ENCODE data around the gene CTCF. TPM values are rescaled to one million over a fixed set of nuclear protein-coding genes. Genes with fewer than 3 reads are reported as not detected.
"Not testable (repeated sequence)": the region's sequence is repeated elsewhere in the genome, so short reads cannot be mapped to it uniquely, and the experiment has no call there.

The CTCF gene
- total and polyA plus RNA-seq, 2 experiments from 2014 or later: 35.5 to 46.0 TPM

- no peaks in the 10 kb centered on the region for H3K9me3 ChIP-seq (ENCODE audit: low read depth)
- 81% methylated on average over 9 of the region's 9 CpGs for WGBS (ENCODE audit: low lambda C conversion rate, missing lambda C conversion rate)
- no peaks in the 10 kb centered on the region for H3K36me3 ChIP-seq (replicated peaks; ENCODE audit: insufficient read depth, low read depth)
- H3K4me1 ChIP-seq (ENCODE audit: insufficient read depth): peaks cover 19% of the 10 kb centered on the region
- no peak overlapping the region for H3K4me3 ChIP-seq
- H4K20me1 ChIP-seq (ENCODE audit: insufficient read depth, poor library complexity, severe bottlenecking): peaks cover 30% of the 10 kb centered on the region
- no peaks in the 10 kb centered on the region for H3K9me2 ChIP-seq (replicated peaks; ENCODE audit: insufficient read depth)
- TF ChIP-seq CTCF (IDR thresholded peaks at IDR 0.05; ENCODE audit: poor library complexity) (no peak), EZH2phosphoT487 (IDR thresholded peaks at IDR 0.05; ENCODE audit: low read depth, severe bottlenecking, unreplicated experiment) (no peak), EZH2 (IDR thresholded peaks at IDR 0.05; ENCODE audit: borderline replicate concordance) (no peak)
- no peak overlapping the region for H3K4me2 ChIP-seq
- no peaks in the 10 kb centered on the region for H3K27me3 ChIP-seq
- DNase-seq (ENCODE audit: low spot score): no peak
- H3K79me2 ChIP-seq: peaks cover 39% of the 10 kb centered on the region
- no peak overlapping the region for H2AFZ ChIP-seq
- no peak overlapping the region for H3K27ac ChIP-seq
Observed at GRCh38 chr16:67533024-67533560, 29.2 kb upstream of the CTCF start.

- Histone ChIP-seq H3K4me1 (ENCODE audit: insufficient read depth) (peaks cover 24% of the 10 kb centered on the region), H3K79me2 (peaks cover 39% of the 10 kb centered on the region), H4K20me1 (ENCODE audit: insufficient read depth, poor library complexity, severe bottlenecking) (peaks cover 39% of the 10 kb centered on the region)
- not testable (repeated sequence) for H3K36me3 ChIP-seq (replicated peaks; ENCODE audit: insufficient read depth, low read depth); H3K4me3 ChIP-seq; H3K4me2 ChIP-seq; DNase-seq (ENCODE audit: low spot score); H3K27ac ChIP-seq; H3K27me3 ChIP-seq; H2AFZ ChIP-seq; H3K9me2 ChIP-seq (replicated peaks; ENCODE audit: insufficient read depth); H3K9me3 ChIP-seq (ENCODE audit: low read depth)
- 86% methylated on average over 5 of the region's 6 CpGs for WGBS (ENCODE audit: low lambda C conversion rate, missing lambda C conversion rate)
Observed at GRCh38 chr16:67533987-67534386, 28.3 kb upstream of the CTCF start.

- Histone ChIP-seq H2AFZ (no peak overlapping the region), H3K27ac (no peak overlapping the region), H3K79me2 (peaks cover 39% of the 10 kb centered on the region), H3K9me3 (ENCODE audit: low read depth) (no peaks in the 10 kb centered on the region), H3K36me3 (replicated peaks; ENCODE audit: insufficient read depth, low read depth) (no peaks in the 10 kb centered on the region), H3K4me2 (no peak overlapping the region), H3K27me3 (no peaks in the 10 kb centered on the region), H3K4me3 (no peak overlapping the region), H4K20me1 (ENCODE audit: insufficient read depth, poor library complexity, severe bottlenecking) (peaks cover 43% of the 10 kb centered on the region), H3K9me2 (replicated peaks; ENCODE audit: insufficient read depth) (no peaks in the 10 kb centered on the region), H3K4me1 (ENCODE audit: insufficient read depth) (peaks cover 26% of the 10 kb centered on the region)
- no peak for TF ChIP-seq EZH2 (IDR thresholded peaks at IDR 0.05; ENCODE audit: borderline replicate concordance)
- TF ChIP-seq EZH2phosphoT487 (IDR thresholded peaks at IDR 0.05; ENCODE audit: low read depth, severe bottlenecking, unreplicated experiment): no peak
- no peak for TF ChIP-seq CTCF (IDR thresholded peaks at IDR 0.05; ENCODE audit: poor library complexity)
- no peak for DNase-seq (ENCODE audit: low spot score)
Observed at GRCh38 chr16:67534431-67534830, 27.9 kb upstream of the CTCF start.

- Histone ChIP-seq H4K20me1 (ENCODE audit: insufficient read depth, poor library complexity, severe bottlenecking) (peaks cover 46% of the 10 kb centered on the region), H3K27me3 (no peaks in the 10 kb centered on the region)
Observed at GRCh38 chr16:67535201-67535600, 27.1 kb upstream of the CTCF start.

More at GRCh38 chr16:67535201-67535600, 27.1 kb upstream of the CTCF start:
- Histone ChIP-seq H3K79me2 (peaks cover 33% of the 10 kb centered on the region), H3K9me2 (replicated peaks; ENCODE audit: insufficient read depth) (no peaks in the 10 kb centered on the region), H3K4me2 (no peak overlapping the region), H3K9me3 (ENCODE audit: low read depth) (no peaks in the 10 kb centered on the region), H3K4me3 (no peak overlapping the region), H3K27ac (no peak overlapping the region), H3K4me1 (ENCODE audit: insufficient read depth) (peaks cover 22% of the 10 kb centered on the region), H2AFZ (no peak overlapping the region), H3K36me3 (replicated peaks; ENCODE audit: insufficient read depth, low read depth) (no peaks in the 10 kb centered on the region)
- WGBS (ENCODE audit: low lambda C conversion rate, missing lambda C conversion rate): 95% methylated on average over 2 of the region's 2 CpGs
- no peak for DNase-seq (ENCODE audit: low spot score)
- no peak for TF ChIP-seq EZH2phosphoT487 (IDR thresholded peaks at IDR 0.05; ENCODE audit: low read depth, severe bottlenecking, unreplicated experiment)
- no peak for TF ChIP-seq EZH2 (IDR thresholded peaks at IDR 0.05; ENCODE audit: borderline replicate concordance)
- TF ChIP-seq CTCF (IDR thresholded peaks at IDR 0.05; ENCODE audit: poor library complexity): no peak
